ENCODE measurements around the gene PPIP5K1. TPM values are rescaled to one million over a fixed set of nuclear protein-coding genes. Genes with fewer than 3 reads are reported as not detected.

The PPIP5K1 gene
- total RNA-seq, 1 donor from 2014 or later = 12.8 TPM

- Histone ChIP-seq H3K9me3 (replicated peaks) (no peaks in the 10 kb centered on the region), H3K4me1 (peaks cover 39% of the 10 kb centered on the region), H3K27me3 (ENCODE audit: low read depth) (no peaks in the 10 kb centered on the region), H3K4me3 (no peak overlapping the region), H3K27ac (replicated peaks) (peak overlapping the region; percentile 94), H3K36me3 (no peaks in the 10 kb centered on the region)
- no peak for TF ChIP-seq CTCF (IDR thresholded peaks at IDR 0.05; ENCODE audit: borderline replicate concordance)
- DNase-seq = no peak
- intact Hi-C loops (cut with micrococcal nuclease) = no loop called here
These were observed 81.6 kb downstream of the PPIP5K1 start for GRCh38 chr15:43508421-43508820.

- TF ChIP-seq CTCF (IDR thresholded peaks at IDR 0.05; ENCODE audit: borderline replicate concordance) = no peak
- Histone ChIP-seq H3K9me3 (replicated peaks) (no peaks in the 10 kb centered on the region), H3K36me3 (no peaks in the 10 kb centered on the region), H3K27me3 (ENCODE audit: low read depth) (no peaks in the 10 kb centered on the region), H3K4me3 (no peak overlapping the region), H3K4me1 (peaks cover 25% of the 10 kb centered on the region), H3K27ac (replicated peaks) (no peak overlapping the region)
- intact Hi-C loops (cut with micrococcal nuclease) = no loop called here
- DNase-seq = no peak
These were observed 84.3 kb downstream of the PPIP5K1 start for GRCh38 chr15:43505738-43506137.

DNA sequence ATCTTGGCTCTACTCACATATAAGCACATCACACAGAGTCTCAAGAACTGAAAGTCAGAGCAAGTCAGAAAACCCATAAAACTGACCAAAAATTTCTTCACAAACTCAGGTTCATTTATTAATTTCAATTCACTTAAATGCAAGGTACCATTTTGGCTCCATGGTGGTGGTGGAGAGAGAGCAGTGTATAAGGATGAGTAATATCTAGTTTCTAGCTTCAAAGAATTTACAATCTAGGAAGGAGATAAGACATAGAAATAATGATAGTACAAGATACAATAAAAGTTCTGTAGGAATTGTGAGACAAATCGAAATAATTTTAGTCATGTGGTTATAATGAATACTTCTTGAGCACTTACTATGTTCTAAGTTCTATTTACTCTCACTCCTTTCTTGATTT lies 90.4 kb downstream of the PPIP5K1 start:
- H3K36me3 ChIP-seq = no peaks in the 10 kb centered on the region
- no peaks in the 10 kb centered on the region for H3K9me3 ChIP-seq (replicated peaks)
- no peak overlapping the region for H3K27ac ChIP-seq (replicated peaks)
- TF ChIP-seq CTCF (IDR thresholded peaks at IDR 0.05; ENCODE audit: borderline replicate concordance) = no peak
- no peak overlapping the region for H3K4me3 ChIP-seq
- DNase-seq = no peak
- no peaks in the 10 kb centered on the region for H3K4me1 ChIP-seq
- intact Hi-C loops (cut with micrococcal nuclease) = no loop called here
- no peaks in the 10 kb centered on the region for H3K27me3 ChIP-seq (ENCODE audit: low read depth)

DNA sequence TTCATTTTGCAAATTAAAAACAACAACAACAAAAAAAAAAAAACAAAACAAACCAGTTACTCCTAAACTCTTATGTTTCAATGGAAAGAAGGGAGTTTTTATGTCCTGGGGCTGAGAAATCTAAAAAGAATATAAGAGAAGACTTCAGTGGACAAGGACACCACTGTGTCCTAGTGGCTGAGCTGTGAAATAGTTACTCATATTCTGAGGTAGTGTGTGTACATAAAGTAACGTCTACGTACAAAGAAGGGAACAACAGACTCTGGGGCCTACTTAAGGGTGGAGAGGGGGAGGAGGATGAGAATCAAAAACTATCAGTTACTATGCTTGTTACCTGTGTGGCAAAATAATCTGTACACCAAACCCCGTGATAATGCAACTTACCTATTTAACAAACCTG lies 91.0 kb downstream of the PPIP5K1 start:
- Histone ChIP-seq H3K4me1 (no peaks in the 10 kb centered on the region), H3K4me3 (no peak overlapping the region), H3K9me3 (replicated peaks) (no peaks in the 10 kb centered on the region), H3K27me3 (ENCODE audit: low read depth) (no peaks in the 10 kb centered on the region), H3K36me3 (no peaks in the 10 kb centered on the region), H3K27ac (replicated peaks) (no peak overlapping the region)
- no peak for TF ChIP-seq CTCF (IDR thresholded peaks at IDR 0.05; ENCODE audit: borderline replicate concordance)
- no peak for DNase-seq
- intact Hi-C loops (cut with micrococcal nuclease) = no loop called here

DNA sequence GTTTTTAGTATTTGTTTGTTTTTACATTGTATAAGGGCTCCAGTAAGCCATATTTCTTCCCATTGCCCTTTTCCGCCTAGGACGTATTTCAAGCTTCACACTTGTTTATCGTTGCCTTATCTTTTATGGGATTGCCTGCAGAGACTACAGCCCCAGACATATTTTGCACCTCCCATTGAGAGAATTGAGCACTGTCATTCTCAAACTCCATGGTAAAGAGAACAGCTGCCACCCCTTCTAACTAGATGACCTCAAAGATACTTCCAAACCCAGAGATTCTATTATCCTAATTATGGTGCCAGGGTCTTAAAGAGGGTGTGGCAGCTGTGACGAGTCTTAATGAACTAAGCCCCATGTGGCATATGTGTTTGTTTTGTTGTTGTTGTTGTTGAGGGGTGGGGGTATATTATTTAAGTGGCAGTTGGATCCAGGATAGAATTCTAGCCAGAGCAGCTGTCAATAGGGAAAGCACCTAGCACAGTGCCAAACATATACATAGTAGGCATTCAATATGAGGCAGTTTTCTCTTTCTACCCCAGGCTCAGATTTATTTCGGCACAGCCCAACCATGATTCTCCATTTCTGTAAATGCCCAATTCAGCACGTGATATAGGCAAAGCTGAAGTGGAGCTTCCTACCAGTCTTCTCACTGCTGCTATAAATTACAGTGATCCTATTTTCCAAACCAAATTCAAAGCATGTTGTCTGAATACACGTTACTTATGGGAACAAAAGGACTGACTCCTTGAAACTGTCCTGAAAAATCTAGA lies 96.1 kb downstream of the PPIP5K1 start:
- no peak for DNase-seq
- Histone ChIP-seq H3K4me1 (peaks cover 33% of the 10 kb centered on the region), H3K4me3 (peak overlapping the region; percentile 91), H3K9me3 (replicated peaks) (no peaks in the 10 kb centered on the region), H3K27me3 (ENCODE audit: low read depth) (no peaks in the 10 kb centered on the region), H3K36me3 (peaks cover 14% of the 10 kb centered on the region), H3K27ac (replicated peaks) (peak overlapping the region; percentile 85)
- intact Hi-C loops (cut with micrococcal nuclease) = no loop called here
- TF ChIP-seq CTCF (IDR thresholded peaks at IDR 0.05; ENCODE audit: borderline replicate concordance) = no peak

Data from left ventricle myocardium inferior (tissue), 1 donor.